WTC11 (cell line): Measurements from ENCODE around the gene LZTR1.

Experiments
- ATF2 ChIP-seq: sonication (generic); formaldehyde crosslinking; IDR thresholded peaks from 2 replicates; pipeline ENCODE4 v1.8.1; 2022; ENCODE audit warnings: low read depth, missing genetic modification reagents, borderline replicate concordance
- ETV6 ChIP-seq: sonication (generic); formaldehyde crosslinking; IDR thresholded peaks from 2 replicates; pipeline ENCODE4 v1.8.1; 2022; ENCODE audit warnings: mild to moderate bottlenecking, missing genetic modification reagents
- FOXK1 ChIP-seq: sonication (generic); formaldehyde crosslinking; IDR thresholded peaks from 2 replicates; pipeline ENCODE4 v1.8.0; 2022; ENCODE audit warnings: mild to moderate bottlenecking, moderate library complexity, missing genetic modification reagents
- MAX ChIP-seq: sonication (generic); formaldehyde crosslinking; IDR thresholded peaks from 2 replicates; pipeline ENCODE4 v1.8.0; 2022; ENCODE audit warnings: mild to moderate bottlenecking, missing genetic modification reagents
- NR2C2 ChIP-seq: sonication (generic); formaldehyde crosslinking; IDR thresholded peaks from 2 replicates; pipeline ENCODE4 v1.8.0; 2022; ENCODE audit warnings: mild to moderate bottlenecking, missing genetic modification reagents
- RELA ChIP-seq: sonication (generic); formaldehyde crosslinking; IDR thresholded peaks from 2 replicates; pipeline ENCODE4 v1.8.1; 2022; ENCODE audit warnings: missing genetic modification reagents, mild to moderate bottlenecking, borderline replicate concordance
- RORB ChIP-seq: fragments of 250-450 bp; sonication (Bioruptor Pico); IDR thresholded peaks from 2 replicates; pipeline ENCODE4 v1.9.0; 2021; ENCODE audit warnings: mild to moderate bottlenecking
- SP1 ChIP-seq: sonication (generic); formaldehyde crosslinking; conservative IDR thresholded peaks from 2 replicates; pipeline ENCODE4 v1.8.1; 2022; ENCODE audit warnings: missing genetic modification reagents
- TEAD4 ChIP-seq: sonication (generic); formaldehyde crosslinking; IDR thresholded peaks from 2 replicates; pipeline ENCODE4 v1.8.0; 2022; ENCODE audit warnings: mild to moderate bottlenecking, missing genetic modification reagents
- TP53 ChIP-seq: sonication (generic); formaldehyde crosslinking; IDR thresholded peaks from 2 replicates; pipeline ENCODE4 v1.8.1; 2023; ENCODE audit warnings: mild to moderate bottlenecking, missing genetic modification reagents
- USF2 ChIP-seq: sonication (generic); formaldehyde crosslinking; IDR thresholded peaks from 2 replicates; pipeline ENCODE4 v1.8.1; 2023; ENCODE audit warnings: mild to moderate bottlenecking, missing genetic modification reagents, moderate library complexity
- ZBTB21 ChIP-seq: sonication (generic); formaldehyde crosslinking; IDR thresholded peaks from 2 replicates; pipeline ENCODE4 v1.8.1; 2023; ENCODE audit warnings: mild to moderate bottlenecking, missing genetic modification reagents, borderline replicate concordance
- ZNF138 ChIP-seq: sonication (generic); formaldehyde crosslinking; conservative IDR thresholded peaks from 2 replicates; pipeline ENCODE4 v1.8.1; 2022; ENCODE audit warnings: mild to moderate bottlenecking, moderate library complexity, missing genetic modification reagents
- TF ChIP-seq, protein P1 (sequence below): fragments of 200-600 bp; IDR thresholded peaks from 2 replicates; pipeline ENCODE4 v1.8.0; 2022; ENCODE audit warnings: antibody characterized with exemption

GRCh38 chr22:20996598-20997535, 14.8 kb downstream of the LZTR1 start:
- no peak for TF ChIP-seq RELA (CRISPR knock-in tag)
- no peak for TF ChIP-seq RORB (CRISPR knock-in tag)
- no peak for TF ChIP-seq TP53 (CRISPR knock-in tag)
- TF ChIP-seq TEAD4 (CRISPR knock-in tag) = no peak
- TF ChIP-seq, protein P1, sequence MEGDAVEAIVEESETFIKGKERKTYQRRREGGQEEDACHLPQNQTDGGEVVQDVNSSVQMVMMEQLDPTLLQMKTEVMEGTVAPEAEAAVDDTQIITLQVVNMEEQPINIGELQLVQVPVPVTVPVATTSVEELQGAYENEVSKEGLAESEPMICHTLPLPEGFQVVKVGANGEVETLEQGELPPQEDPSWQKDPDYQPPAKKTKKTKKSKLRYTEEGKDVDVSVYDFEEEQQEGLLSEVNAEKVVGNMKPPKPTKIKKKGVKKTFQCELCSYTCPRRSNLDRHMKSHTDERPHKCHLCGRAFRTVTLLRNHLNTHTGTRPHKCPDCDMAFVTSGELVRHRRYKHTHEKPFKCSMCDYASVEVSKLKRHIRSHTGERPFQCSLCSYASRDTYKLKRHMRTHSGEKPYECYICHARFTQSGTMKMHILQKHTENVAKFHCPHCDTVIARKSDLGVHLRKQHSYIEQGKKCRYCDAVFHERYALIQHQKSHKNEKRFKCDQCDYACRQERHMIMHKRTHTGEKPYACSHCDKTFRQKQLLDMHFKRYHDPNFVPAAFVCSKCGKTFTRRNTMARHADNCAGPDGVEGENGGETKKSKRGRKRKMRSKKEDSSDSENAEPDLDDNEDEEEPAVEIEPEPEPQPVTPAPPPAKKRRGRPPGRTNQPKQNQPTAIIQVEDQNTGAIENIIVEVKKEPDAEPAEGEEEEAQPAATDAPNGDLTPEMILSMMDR = no peak
- no peak for TF ChIP-seq ZBTB21
- no peak for TF ChIP-seq ATF2 (CRISPR knock-in tag)
- no peak for TF ChIP-seq NR2C2 (CRISPR knock-in tag)
- TF ChIP-seq MAX (CRISPR knock-in tag) = no peak
- no peak for TF ChIP-seq FOXK1 (CRISPR knock-in tag)
- no peak for TF ChIP-seq SP1 (CRISPR knock-in tag)
- no peak for TF ChIP-seq USF2 (CRISPR knock-in tag)
- TF ChIP-seq ETV6 (CRISPR knock-in tag) = no peak
- TF ChIP-seq ZNF138 = no peak
